Nephron progenitor cell (in vitro differentiated cells): ENCODE data around the gene TPPP3.

Source experiments
- DNase-seq: peaks from one replicate; pipeline ENCODE4 v3.0.0; 2021
- H3K27ac Mint-ChIP-seq: 2 replicates; pipeline ENCODE4 v1.8.0; 2021; ENCODE audit warnings: mild to moderate bottlenecking, moderate library complexity, mixed read lengths
- H3K27me3 Mint-ChIP-seq: 2 replicates; pipeline ENCODE4 v1.8.0; 2021; ENCODE audit warnings: mild to moderate bottlenecking, low read depth, mixed read lengths; ENCODE audit not compliant: poor library complexity
- H3K36me3 Mint-ChIP-seq: 2 replicates; pipeline ENCODE4 v1.8.0; 2021; ENCODE audit warnings: low read depth, mixed read lengths
- H3K4me1 Mint-ChIP-seq: 2 replicates; pipeline ENCODE4 v1.8.0; 2021; ENCODE audit warnings: mixed read lengths
- H3K4me3 Mint-ChIP-seq: 2 replicates; pipeline ENCODE4 v1.8.0; 2021; ENCODE audit warnings: mild to moderate bottlenecking, moderate library complexity, mixed read lengths
- H3K9me3 Mint-ChIP-seq: 2 replicates; pipeline ENCODE4 v1.8.0; 2021; ENCODE audit warnings: mild to moderate bottlenecking, moderate library complexity, mixed read lengths
- TF ChIP-seq, protein P1 (sequence below): fragments of 200-600 bp; sonication (generic); IDR thresholded peaks from 2 replicates; pipeline ENCODE4 v1.5.0; 2021; ENCODE audit warnings: antibody characterized with exemption

TPPP3 gene

DNA sequence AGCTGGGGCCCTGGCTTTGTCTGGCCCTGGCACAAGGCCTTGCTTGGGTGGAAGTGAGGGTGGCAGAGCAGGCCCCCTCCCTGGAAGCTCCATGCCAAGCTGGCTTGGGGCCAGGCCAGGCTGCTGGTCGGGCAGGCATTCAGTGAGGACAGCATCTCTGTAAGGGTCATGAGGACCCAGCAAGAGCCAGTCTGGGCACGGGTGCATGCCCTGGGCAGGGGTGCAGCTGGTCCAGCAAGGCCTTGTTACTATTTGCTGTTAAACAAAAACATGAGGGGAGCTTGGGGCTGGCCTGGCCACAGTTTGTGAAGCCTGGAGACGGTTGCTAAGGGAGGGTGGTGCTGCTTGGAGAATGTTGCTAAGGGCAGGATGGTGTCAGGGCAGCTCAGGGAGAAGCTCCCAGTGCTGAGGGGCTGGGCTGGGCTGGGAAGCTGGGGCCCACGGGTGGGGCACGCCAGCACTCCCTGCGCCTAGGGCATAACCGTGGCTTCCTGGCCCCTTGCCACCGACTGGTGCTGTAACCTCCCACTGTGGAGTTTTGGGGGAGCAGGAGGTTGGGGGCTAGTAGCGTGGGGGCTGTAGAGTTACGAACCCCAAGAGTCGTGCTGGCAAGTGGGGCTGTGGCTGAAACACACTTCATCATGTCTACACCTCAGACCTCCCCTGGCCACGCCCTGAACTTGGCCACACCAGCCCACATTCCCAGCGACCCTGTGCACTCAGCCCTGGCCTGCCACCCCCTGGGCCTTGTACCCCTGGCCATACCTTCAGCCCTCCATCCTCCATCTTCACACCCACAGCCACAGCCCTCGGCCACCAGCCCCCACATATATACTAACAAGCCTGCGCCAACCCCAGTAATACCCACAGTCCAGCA is 1.6 kb downstream of the TPPP3 start:
- H3K27ac Mint-ChIP-seq = no peak overlapping the region
- H3K4me3 Mint-ChIP-seq = peak overlapping the region; percentile 68
- H3K9me3 Mint-ChIP-seq = no peaks in the 10 kb centered on the region

DNA sequence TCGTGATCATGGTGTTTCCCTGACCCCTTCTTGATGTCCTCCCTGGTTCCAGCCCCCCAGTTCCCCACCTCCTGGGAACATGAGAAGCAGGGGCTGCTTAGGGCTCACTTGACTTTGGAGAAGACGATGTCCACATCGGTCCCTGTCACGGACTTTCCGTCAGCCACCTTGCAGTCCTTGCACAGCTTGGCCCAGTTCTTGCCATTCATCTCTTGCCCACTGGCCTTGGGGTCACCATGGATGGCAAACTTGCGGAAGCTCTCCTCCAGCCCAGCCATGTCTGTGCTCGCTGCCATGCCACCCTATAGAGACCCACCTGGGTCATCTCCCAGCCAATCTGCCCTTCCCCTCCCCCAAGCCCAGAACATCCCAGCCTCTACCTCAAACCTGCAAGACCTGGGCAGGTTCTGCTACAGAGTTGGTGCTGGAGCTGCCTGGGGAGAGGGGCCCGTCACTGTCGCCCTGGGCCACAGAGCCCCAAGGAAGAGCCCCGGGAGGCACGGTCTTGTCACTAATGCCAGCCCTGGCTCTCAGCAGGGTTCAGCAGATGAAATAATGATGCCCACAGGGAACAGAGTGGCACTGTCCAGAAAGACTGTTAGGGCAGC is 2.4 kb downstream of the TPPP3 start:
- TF ChIP-seq, protein P1, sequence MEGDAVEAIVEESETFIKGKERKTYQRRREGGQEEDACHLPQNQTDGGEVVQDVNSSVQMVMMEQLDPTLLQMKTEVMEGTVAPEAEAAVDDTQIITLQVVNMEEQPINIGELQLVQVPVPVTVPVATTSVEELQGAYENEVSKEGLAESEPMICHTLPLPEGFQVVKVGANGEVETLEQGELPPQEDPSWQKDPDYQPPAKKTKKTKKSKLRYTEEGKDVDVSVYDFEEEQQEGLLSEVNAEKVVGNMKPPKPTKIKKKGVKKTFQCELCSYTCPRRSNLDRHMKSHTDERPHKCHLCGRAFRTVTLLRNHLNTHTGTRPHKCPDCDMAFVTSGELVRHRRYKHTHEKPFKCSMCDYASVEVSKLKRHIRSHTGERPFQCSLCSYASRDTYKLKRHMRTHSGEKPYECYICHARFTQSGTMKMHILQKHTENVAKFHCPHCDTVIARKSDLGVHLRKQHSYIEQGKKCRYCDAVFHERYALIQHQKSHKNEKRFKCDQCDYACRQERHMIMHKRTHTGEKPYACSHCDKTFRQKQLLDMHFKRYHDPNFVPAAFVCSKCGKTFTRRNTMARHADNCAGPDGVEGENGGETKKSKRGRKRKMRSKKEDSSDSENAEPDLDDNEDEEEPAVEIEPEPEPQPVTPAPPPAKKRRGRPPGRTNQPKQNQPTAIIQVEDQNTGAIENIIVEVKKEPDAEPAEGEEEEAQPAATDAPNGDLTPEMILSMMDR = no peak
- Mint-ChIP-seq H3K4me1 (peaks cover 60% of the 10 kb centered on the region), H3K27me3 (peaks cover 35% of the 10 kb centered on the region), H3K9me3 (no peaks in the 10 kb centered on the region), H3K27ac (no peak overlapping the region), H3K4me3 (no peak overlapping the region), H3K36me3 (no peaks in the 10 kb centered on the region)
- no peak for DNase-seq

More for the DNA sequence above, 1.6 kb downstream of the TPPP3 start:
- no peak for DNase-seq
- H3K4me1 Mint-ChIP-seq = peaks cover 67% of the 10 kb centered on the region
- TF ChIP-seq, protein P1 = no peak
- H3K27me3 Mint-ChIP-seq = peaks cover 36% of the 10 kb centered on the region
- H3K36me3 Mint-ChIP-seq = no peaks in the 10 kb centered on the region

DNA sequence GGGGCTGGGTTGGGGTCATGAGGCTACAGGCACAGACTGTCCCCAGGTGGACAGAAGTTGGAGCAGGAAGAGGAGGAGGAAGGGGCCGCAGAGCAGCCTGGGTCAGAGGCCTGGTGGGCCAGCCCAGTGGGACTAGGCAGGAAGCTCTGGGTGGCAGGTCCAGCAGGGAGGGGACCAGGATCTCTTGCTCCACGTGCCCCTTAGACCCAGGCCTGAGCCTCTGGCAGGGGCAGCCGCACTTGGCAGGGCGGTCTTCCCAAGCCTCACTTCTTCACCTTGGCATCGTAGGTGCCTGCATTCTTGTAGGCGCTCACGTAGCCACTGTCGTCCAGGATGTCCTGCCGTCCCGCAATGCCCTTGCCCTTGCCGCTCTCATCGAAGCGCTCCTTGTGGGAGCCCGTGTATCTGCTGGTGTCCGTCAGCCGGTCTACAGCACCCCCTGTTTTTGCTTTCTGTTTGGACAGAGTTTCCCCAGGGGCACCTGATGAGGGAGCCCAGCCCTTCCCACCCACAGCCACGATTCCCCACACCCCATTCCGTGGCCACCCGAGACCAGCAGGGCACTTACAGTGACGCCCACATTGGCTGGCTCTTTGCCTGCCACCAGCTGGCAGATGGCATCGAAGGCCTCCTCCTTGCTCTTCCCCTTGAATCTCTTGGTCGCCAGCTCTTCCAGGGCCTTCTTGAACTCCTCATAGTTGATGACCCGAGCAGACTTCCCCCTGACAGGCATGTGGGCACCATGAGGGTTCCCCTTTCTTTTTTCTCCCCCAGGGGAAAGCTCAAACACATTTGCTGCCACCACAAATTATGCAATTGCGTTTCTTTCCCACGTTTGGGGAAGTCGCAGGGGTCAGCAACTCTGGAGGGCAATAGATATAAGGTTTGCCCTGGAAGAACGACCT is 3.1 kb downstream of the TPPP3 start:
- Mint-ChIP-seq H3K27ac (peak overlapping the region; percentile 87), H3K4me3 (no peak overlapping the region), H3K9me3 (no peaks in the 10 kb centered on the region), H3K36me3 (no peaks in the 10 kb centered on the region), H3K4me1 (peaks cover 52% of the 10 kb centered on the region), H3K27me3 (peaks cover 34% of the 10 kb centered on the region)
- TF ChIP-seq, protein P1 = no peak
- no peak for DNase-seq

DNA sequence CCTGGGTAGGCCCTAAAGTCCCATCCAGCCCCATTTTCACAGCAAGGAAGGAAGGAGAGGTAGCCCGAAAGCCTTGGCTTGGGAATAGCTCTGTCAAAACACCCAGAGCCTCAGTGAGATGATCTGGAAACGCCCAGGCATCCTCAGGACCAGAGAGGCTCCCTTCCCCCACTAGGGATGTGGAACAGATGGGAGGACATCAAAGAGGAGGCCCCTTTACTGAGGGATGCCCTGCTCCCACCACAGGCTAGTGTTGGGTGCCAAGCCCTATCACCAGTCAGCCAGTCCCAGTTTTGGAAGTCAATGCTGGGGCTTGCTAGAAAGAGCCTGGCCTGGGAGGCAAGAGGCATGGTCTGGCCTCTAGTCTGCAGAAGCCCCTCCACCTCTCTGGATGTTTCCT is 4.7 kb downstream of the TPPP3 start:
- Mint-ChIP-seq H3K9me3 (no peaks in the 10 kb centered on the region), H3K4me1 (peaks cover 53% of the 10 kb centered on the region), H3K27me3 (peaks cover 21% of the 10 kb centered on the region), H3K4me3 (no peak overlapping the region), H3K36me3 (no peaks in the 10 kb centered on the region), H3K27ac (no peak overlapping the region)
- TF ChIP-seq, protein P1 = no peak
- DNase-seq = no peak

DNA sequence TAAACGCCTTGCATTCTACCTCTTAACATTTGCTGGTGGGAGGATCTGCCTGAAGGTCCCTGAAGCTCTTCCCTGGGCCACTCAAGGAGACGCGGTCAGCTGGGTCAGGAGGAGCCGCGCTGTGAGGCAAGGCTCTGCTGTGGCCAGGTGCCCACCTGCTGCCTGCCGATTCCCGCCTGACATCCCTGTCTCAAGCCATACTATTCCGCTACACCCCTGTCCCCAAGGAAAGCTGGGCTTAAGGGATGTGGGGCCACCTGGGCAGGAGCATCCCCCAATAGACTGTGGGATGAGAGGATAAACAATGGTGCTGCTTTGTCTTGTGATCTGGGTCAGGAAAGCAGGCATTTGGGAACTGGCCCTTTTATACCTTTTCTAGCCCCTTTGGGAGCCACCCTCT is 5.1 kb downstream of the TPPP3 start:
- TF ChIP-seq, protein P1 = no peak
- Mint-ChIP-seq H3K4me1 (peaks cover 53% of the 10 kb centered on the region), H3K4me3 (no peak overlapping the region), H3K27ac (no peak overlapping the region), H3K27me3 (peaks cover 21% of the 10 kb centered on the region), H3K9me3 (no peaks in the 10 kb centered on the region), H3K36me3 (no peaks in the 10 kb centered on the region)
- DNase-seq = no peak
